ENCODE measurements around the gene DUSP22.

The DUSP22 gene

GRCh38 chr6:337805-338368, 45.6 kb downstream of the DUSP22 start:
- peak in 1 of 2 donors; percentile 19 for DNase-seq (ENCODE audit: low read depth in 2 of 2)

DNA sequence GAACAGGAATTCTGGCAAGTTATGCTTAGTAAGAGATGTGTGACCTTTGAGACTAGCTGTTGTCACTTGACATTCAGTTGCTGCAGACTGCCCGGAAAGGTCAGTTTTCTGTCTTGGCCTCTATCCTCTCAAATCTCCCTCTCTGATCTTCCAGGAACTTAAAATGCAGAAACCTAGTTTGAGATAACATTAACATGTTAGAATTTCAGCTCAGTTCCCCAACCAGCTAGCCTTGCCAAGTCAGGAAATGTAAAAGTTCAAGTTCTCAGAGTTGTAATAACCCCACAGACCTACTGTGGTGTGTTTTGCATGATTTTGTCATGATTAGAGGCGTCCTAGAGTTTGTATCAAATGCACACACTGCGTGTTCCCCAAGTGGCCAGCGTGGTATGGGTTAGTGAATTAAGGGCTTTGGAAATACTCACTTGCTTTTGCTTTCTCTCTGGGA, 46.6 kb downstream of the DUSP22 start:
- DNase-seq (ENCODE audit: low read depth in 2 of 2) = no peak

GRCh38 chr6:339480-339879, 47.2 kb downstream of the DUSP22 start:
- no peak for DNase-seq (ENCODE audit: low read depth in 2 of 2)

- DNase-seq (ENCODE audit: low read depth in 2 of 2) = no peak
Measured at GRCh38 chr6:340186-340955, 48.1 kb downstream of the DUSP22 start.

- DNase-seq (ENCODE audit: low read depth in 2 of 2) = no peak
Measured at GRCh38 chr6:340991-341827, 48.9 kb downstream of the DUSP22 start.

- no peak for DNase-seq (ENCODE audit: low read depth in 2 of 2)
Measured at GRCh38 chr6:341914-342831, 49.9 kb downstream of the DUSP22 start.

DNA sequence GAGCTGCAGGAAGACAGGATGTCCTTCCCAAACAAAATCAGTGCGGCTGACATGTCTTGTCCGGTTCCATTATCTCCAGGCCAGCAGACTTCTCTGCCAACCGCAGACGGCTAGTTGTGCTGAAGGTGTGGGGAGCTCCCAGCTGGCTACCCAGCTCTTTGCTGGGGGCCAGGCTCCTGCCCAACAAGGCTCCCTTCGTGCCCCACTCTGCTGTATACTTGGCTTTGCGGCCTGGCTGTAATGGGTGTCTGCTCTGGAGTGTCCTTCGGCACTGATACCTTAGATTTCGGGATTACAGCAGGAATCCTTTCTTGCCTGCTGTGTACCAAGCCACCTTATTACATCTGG, 50.5 kb downstream of the DUSP22 start:
- DNase-seq (ENCODE audit: low read depth in 2 of 2) = no peak

DNA sequence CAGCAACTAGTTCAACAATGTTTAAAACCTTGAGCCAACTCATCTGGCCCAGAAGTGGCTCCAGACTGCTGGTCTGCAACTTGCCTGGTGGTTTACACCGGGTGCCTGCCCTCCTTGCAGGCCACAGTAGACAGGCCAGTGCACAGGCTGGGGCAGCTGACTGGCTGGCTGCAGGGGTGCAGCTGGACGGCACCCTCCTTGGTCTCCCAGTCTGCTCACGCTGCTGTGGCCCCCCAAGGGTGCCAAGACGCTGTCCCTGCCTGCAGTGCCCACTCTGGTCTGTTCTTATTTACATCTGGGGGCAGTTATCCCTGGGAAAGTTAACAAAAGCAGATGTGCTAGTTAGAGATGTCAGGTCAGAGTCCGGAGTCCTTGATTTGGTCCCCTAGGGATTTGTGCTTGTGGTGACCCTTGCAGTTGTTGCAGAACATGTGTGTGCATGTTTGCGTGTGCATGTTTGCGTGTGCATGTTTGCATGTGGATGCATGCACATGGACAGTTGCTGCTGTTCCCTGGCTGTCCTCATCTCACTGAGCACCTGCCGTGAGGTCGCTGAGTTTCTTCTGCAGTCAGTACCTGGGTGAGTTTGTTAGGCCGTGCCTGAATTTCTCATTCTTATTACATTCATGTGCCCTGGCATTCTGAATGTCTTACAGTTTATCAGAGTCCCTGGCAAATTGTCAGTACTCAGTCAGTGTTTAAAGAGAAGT, 51.1 kb downstream of the DUSP22 start:
- DNase-seq (ENCODE audit: low read depth in 2 of 2) = no peak

GRCh38 chr6:343960-344815, 51.9 kb downstream of the DUSP22 start:
- no peak for DNase-seq (ENCODE audit: low read depth in 2 of 2)

DNA sequence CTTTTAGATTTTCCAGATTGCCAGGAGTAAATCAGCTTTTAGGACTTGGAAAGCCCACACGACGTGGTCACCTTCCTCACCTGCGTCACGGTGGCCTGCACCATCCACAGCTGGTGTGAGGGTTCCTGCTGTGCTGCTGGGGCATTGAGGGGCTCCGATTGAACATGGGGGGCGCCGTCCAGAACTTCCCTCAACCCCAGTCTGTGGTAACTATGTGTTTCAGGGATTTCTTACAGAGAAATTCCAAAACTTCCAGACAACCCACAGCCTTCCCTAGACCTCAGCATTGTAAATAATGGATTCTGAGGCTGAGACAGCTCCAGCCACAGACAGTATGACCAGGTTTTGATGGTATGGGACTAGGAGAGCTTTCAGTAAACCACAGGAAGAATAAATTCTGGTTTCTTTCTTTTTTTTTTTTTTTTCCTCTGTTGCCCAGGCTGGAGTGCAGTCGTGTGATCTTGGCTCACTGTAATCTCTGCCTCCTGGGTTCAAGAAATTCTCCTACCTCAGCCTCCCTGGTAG, 52.6 kb downstream of the DUSP22 start:
- DNase-seq (ENCODE audit: low read depth in 2 of 2) = no peak

- DNase-seq (ENCODE audit: low read depth in 2 of 2) = no peak
Measured at GRCh38 chr6:345747-346385, 53.6 kb downstream of the DUSP22 start.

DNA sequence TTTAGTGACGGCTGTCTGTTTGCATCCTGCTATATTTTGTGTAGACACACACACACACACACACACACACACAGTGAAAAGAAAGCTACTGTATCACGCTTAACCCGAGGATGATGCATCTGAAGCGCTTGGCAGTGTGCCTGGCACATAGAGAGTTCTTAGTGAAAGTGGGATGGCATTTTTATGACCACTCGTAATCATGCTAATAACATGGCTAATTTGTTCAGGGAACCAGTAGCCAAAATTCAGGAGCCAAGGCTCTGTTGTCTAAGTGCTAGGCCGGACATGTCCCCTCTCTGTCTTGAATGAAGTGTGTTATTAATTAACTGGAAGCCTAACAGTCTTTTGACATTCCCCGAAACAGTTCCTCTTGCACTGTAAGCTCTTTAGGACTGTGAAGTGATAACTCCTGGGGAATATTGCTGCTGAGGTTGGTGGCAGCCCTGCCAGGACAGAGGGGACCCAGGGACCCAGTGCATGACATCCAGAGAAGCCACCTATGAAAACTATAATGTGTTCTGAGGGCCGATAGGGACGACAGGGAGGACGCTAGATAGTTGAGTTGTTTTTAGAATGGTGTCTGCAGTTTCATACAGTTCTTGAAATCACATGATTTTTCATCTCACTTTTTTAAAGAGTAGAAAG, 54.2 kb downstream of the DUSP22 start:
- DNase-seq (ENCODE audit: low read depth in 2 of 2) = no peak

DNA sequence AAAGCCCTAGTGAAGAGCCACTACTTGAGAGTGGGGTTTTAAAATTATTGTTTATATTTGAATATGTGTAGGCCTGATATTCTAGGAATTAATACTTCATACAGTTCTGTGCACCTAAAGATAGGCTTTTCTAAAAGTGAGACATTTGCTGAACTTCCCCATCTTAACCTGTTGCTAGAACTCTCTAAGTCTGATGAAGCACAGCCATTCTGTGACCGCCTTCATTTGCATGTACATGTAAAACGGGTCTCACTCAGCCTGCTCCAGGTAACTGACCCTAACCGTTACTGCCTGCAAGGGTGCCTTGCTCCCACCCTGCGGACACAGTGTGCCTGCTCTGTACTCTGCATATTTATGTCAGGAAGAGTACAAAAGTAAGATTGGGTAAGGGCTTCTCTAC, 54.9 kb downstream of the DUSP22 start:
- no peak for DNase-seq (ENCODE audit: low read depth in 2 of 2)

DNA sequence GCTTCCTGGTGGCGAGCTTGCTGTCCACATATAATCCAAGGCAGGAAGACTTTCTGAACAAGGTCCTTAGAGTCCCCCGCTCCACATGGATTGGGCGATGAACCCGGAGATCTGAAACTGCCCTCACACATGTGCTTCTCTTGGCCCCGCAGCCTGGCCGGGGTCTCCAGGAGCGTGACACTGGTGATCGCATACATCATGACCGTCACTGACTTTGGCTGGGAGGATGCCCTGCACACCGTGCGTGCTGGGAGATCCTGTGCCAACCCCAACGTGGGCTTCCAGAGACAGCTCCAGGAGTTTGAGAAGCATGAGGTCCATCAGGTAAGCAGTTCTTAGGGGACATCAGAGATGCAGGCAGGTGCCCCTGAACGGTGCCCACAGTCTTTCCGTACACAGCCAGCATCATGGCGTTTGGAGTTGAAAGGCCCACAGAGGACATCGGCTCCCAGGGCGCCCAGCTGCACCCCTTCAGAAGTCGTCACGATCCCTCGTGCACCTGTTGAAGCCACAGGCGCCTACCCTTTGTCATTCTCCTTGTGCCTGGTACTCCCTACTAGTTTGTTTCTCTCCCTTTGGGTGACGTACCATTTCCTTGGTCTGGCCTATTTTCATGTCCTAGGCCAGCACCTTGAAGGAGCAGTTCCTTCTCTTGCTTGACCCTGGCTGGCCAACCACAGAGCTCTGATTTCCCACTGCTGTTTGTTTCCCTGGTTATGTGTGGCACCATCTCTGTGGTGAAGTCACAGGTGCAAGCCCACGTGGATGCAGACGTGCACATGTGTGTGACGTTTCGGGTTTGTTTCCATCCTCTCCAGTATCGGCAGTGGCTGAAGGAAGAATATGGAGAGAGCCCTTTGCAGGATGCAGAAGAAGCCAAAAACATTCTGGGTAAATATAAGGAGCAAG, 55.9 kb downstream of the DUSP22 start:
- DNase-seq (ENCODE audit: low read depth in 2 of 2) = no peak

- no peak for DNase-seq (ENCODE audit: low read depth in 2 of 2)
Measured at GRCh38 chr6:348860-349396, 56.6 kb downstream of the DUSP22 start.

DNA sequence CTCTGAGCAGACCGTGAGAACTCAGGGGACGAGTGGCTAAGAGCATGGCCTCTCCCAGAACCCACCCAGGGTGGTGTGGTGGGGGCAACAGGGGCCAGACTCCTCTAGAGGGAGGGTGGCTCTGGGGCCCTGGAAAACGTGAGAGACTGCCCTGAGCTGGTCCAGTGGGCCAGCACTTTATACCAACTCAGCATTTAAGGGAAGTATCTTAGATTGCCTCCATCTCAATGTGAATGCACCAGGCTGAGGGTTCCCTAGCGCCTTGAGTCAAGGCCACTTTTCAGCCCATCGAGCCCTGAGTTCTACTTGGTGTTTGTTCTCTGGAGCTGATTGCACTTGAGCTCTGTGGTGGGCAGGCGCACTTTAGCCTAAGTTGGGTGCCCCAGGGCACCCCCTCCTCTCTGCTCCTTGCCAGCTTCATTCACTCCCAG, 57.2 kb downstream of the DUSP22 start:
- DNase-seq (ENCODE audit: low read depth in 2 of 2) = no peak

- no peak for DNase-seq (ENCODE audit: low read depth in 2 of 2)
Measured at GRCh38 chr6:350371-350770, 58.1 kb downstream of the DUSP22 start.
